Measurements from ENCODE around the gene AFF3.
"Not testable (repeated sequence)": the region's sequence is repeated elsewhere in the genome, so short reads cannot be mapped to it uniquely, and the experiment has no call there.

Gene AFF3

GRCh38 chr2:100142393-100142792 lies at the start of gene AFF3:
Gene AFF3 (minus strand): TSS chr2:100142590. CDS start chr2:100104454, 38,136 bp downstream.
- DNase-seq (ENCODE audit: low read depth) = no peak

- DNase-seq (ENCODE audit: low read depth) = no peak
These were observed 47.0 kb upstream of the AFF3 start for GRCh38 chr2:100189387-100189786.

GRCh38 chr2:100188326-100188725 lies 45.9 kb upstream of the AFF3 start:
- DNase-seq (ENCODE audit: low read depth) = no peak

GRCh38 chr2:100186126-100186525 lies 43.7 kb upstream of the AFF3 start:
- DNase-seq (ENCODE audit: low read depth) = no peak

- DNase-seq (ENCODE audit: low read depth) = no peak
These were observed 43.1 kb upstream of the AFF3 start for GRCh38 chr2:100185516-100185915.

- DNase-seq (ENCODE audit: low read depth) = no peak
These were observed 42.7 kb upstream of the AFF3 start for GRCh38 chr2:100185105-100185504.

GRCh38 chr2:100184055-100184737 lies 41.8 kb upstream of the AFF3 start:
- no peak for DNase-seq (ENCODE audit: low read depth)

- no peak for DNase-seq (ENCODE audit: low read depth)
These were observed 40.3 kb upstream of the AFF3 start for GRCh38 chr2:100182494-100183361.

- DNase-seq (ENCODE audit: low read depth) = no peak
These were observed 38.1 kb upstream of the AFF3 start for GRCh38 chr2:100180503-100180902.

GRCh38 chr2:100179806-100180205 lies 37.4 kb upstream of the AFF3 start:
- no peak for DNase-seq (ENCODE audit: low read depth)

- DNase-seq (ENCODE audit: low read depth) = no peak
These were observed 36.5 kb upstream of the AFF3 start for GRCh38 chr2:100178864-100179263.

GRCh38 chr2:100178085-100178788 lies 35.8 kb upstream of the AFF3 start:
- peak; percentile 39 for DNase-seq (ENCODE audit: low read depth)

GRCh38 chr2:100176925-100177324 lies 34.5 kb upstream of the AFF3 start:
- DNase-seq (ENCODE audit: low read depth) = no peak

- no peak for DNase-seq (ENCODE audit: low read depth)
These were observed 31.6 kb upstream of the AFF3 start for GRCh38 chr2:100174026-100174431.

GRCh38 chr2:100166701-100167100 lies 24.3 kb upstream of the AFF3 start:
- DNase-seq (ENCODE audit: low read depth) = no peak

- no peak for DNase-seq (ENCODE audit: low read depth)
These were observed 21.2 kb upstream of the AFF3 start for GRCh38 chr2:100163605-100164004.

- no peak for DNase-seq (ENCODE audit: low read depth)
These were observed 19.7 kb upstream of the AFF3 start for GRCh38 chr2:100161945-100162620.

GRCh38 chr2:100160396-100160795 lies 18.0 kb upstream of the AFF3 start:
- no peak for DNase-seq (ENCODE audit: low read depth)

GRCh38 chr2:100151832-100152231 lies 9.4 kb upstream of the AFF3 start:
- DNase-seq (ENCODE audit: low read depth) = not testable (repeated sequence)

- no peak for DNase-seq (ENCODE audit: low read depth)
These were observed 8.9 kb upstream of the AFF3 start for GRCh38 chr2:100151310-100151709.

- DNase-seq (ENCODE audit: low read depth) = no peak
These were observed 6.5 kb upstream of the AFF3 start for GRCh38 chr2:100148883-100149282.

- DNase-seq (ENCODE audit: low read depth) = no peak
These were observed 4.2 kb upstream of the AFF3 start for GRCh38 chr2:100146657-100146960.

All from HS-27A (cell line).